Measurements from ENCODE around the gene UNK. TPM values are rescaled to one million over a fixed set of nuclear protein-coding genes. Genes with fewer than 3 reads are reported as not detected.

Gene UNK
- total and polyA plus RNA-seq, 8 donors = 3.5 to 102 (median 19.5) TPM

DNA sequence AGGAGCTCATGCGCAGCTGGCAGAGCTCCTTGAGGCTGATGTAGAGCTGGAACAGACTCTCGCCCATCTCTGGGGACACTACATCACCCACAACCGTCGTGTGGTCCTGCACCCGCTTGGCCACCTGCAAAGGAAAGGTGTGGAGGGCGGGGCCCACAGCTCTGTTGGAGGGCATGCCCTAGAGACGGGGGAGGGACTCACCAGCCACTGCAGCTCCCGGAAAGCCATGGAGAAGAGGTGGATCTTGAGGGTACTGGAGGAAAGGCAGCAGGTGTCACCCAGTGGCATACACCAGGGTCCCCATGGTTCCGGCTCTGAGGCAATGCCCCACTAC lies 51.0 kb downstream of the UNK start:
- no peak for DNase-seq
- TF ChIP-seq, protein P1, sequence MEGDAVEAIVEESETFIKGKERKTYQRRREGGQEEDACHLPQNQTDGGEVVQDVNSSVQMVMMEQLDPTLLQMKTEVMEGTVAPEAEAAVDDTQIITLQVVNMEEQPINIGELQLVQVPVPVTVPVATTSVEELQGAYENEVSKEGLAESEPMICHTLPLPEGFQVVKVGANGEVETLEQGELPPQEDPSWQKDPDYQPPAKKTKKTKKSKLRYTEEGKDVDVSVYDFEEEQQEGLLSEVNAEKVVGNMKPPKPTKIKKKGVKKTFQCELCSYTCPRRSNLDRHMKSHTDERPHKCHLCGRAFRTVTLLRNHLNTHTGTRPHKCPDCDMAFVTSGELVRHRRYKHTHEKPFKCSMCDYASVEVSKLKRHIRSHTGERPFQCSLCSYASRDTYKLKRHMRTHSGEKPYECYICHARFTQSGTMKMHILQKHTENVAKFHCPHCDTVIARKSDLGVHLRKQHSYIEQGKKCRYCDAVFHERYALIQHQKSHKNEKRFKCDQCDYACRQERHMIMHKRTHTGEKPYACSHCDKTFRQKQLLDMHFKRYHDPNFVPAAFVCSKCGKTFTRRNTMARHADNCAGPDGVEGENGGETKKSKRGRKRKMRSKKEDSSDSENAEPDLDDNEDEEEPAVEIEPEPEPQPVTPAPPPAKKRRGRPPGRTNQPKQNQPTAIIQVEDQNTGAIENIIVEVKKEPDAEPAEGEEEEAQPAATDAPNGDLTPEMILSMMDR (IDR thresholded peaks at IDR 0.05) = no peak
- no peak for TF ChIP-seq EP300 (IDR thresholded peaks at IDR 0.05)
- TF ChIP-seq POLR2A (IDR thresholded peaks at IDR 0.05) = no peak
- TF ChIP-seq POLR2AphosphoS5 (IDR thresholded peaks at IDR 0.05) = no peak
- intact Hi-C loops (cut with DNase I; ENCODE audit: low total_unique reads) = no loop called here
- Histone ChIP-seq H3K36me3 (peaks cover 20 to 87% (median 59%) of the 10 kb centered on the region in 4 donors), H3K9me3 (no peaks in the 10 kb centered on the region), H3K27me3 (no peaks in the 10 kb centered on the region), H3K4me3 (no peak overlapping the region), H3K4me1 (peaks cover 0 to 40% (median 11%) of the 10 kb centered on the region in 4 donors), H3K27ac (no peak overlapping the region)
- 72 to 85% (median 82%) methylated on average over 3 to 9 of the region's 9 CpGs for WGBS, 5 donors

DNA sequence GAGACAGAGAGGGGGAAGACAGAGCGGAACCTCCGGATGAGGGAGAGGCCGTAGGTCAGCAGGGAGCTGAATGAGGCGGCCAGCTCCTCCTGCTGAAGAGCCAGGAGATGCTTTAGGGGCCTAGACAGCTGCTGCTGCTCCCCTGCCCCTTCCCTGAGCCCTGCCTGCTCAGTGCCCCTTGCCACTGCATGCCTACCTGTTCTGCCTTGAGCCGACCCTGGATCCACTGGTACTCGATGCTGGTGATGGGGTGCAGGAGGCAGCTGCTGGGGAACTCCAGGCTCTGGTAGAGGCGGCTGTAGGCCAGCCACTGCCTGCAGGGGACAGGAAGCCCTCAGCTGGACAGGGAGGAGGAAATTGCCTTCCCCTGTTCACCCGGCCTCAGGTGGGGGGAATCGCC lies 52.0 kb downstream of the UNK start:
- DNase-seq = no peak
- peaks cover 19 to 79% (median 52%) of the 10 kb centered on the region in 4 donors for H3K36me3 ChIP-seq
- intact Hi-C loops (cut with DNase I; ENCODE audit: low total_unique reads) = no loop called here
- 90 to 95% (median 94%) methylated on average over 6 to 9 of the region's 9 CpGs for WGBS, 5 donors
- no peak overlapping the region for H3K27ac ChIP-seq
- H3K4me3 ChIP-seq = no peak overlapping the region
- no peaks in the 10 kb centered on the region for H3K9me3 ChIP-seq
- peaks cover 0 to 34% (median 11%) of the 10 kb centered on the region in 4 donors for H3K4me1 ChIP-seq
- H3K27me3 ChIP-seq = no peaks in the 10 kb centered on the region
- no peak for TF ChIP-seq EP300 (IDR thresholded peaks at IDR 0.05)
- TF ChIP-seq, protein P1 (IDR thresholded peaks at IDR 0.05) = no peak
- no peak for TF ChIP-seq POLR2A (IDR thresholded peaks at IDR 0.05)
- no peak for TF ChIP-seq POLR2AphosphoS5 (IDR thresholded peaks at IDR 0.05)

DNA sequence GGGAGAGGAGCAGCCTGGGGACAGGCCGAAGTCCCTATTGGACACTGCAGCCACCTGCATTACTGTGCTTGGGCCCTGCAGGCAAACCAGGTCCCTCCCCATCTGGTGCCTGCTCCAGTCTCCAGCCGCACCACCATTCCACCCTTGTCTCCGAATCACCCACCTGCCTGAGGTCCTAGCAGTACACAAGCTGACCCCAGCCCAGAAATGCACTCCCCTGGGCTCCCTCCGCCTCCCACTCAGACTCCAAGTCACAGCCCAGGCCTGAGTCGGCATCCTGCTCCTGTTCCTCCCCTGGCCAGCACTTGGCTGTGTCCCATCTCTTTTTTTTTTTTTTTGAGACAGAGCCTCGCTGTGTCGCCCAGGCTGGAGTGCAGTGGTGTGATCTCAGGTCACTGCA lies 53.3 kb downstream of the UNK start:
- Histone ChIP-seq H3K9me3 (no peaks in the 10 kb centered on the region), H3K36me3 (peaks cover 19 to 78% (median 52%) of the 10 kb centered on the region in 4 donors), H3K27ac (no peak overlapping the region), H3K4me1 (peaks cover 0 to 35% (median 9%) of the 10 kb centered on the region in 4 donors), H3K27me3 (no peaks in the 10 kb centered on the region), H3K4me3 (no peak overlapping the region)
- intact Hi-C loops (cut with DNase I; ENCODE audit: low total_unique reads) = no loop called here
- TF ChIP-seq EP300 (IDR thresholded peaks at IDR 0.05) = no peak
- no peak for TF ChIP-seq POLR2AphosphoS5 (IDR thresholded peaks at IDR 0.05)
- TF ChIP-seq POLR2A (IDR thresholded peaks at IDR 0.05) = no peak
- 55 to 72% (median 63%) methylated on average over 6 to 7 of the region's 7 CpGs for WGBS, 5 donors
- DNase-seq = no peak

DNA sequence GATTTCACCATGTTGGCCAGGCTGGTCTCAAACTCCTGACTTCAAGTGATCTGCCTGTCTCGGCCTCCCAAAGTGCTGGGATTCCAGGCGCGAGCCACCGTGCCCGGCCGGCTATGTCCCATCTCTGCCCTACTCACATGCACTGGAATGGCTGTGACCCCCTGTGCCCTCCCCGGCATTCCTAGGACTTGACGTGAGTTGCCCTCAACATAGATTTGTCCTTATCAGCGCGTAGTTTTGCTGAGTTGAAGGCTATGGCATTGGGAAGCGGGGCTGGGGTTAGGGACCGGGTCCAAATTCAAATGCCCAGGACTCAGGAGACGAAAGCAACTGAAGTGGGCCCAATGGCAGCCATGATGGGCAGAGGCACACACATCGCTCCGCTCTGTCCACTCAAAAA lies 53.8 kb downstream of the UNK start:
- Histone ChIP-seq H3K9me3 (no peaks in the 10 kb centered on the region), H3K27me3 (no peaks in the 10 kb centered on the region), H3K36me3 (peaks cover 19 to 75% (median 52%) of the 10 kb centered on the region in 4 donors), H3K27ac (no peak overlapping the region), H3K4me1 (peaks cover 0 to 35% (median 9%) of the 10 kb centered on the region in 4 donors), H3K4me3 (no peak overlapping the region)
- DNase-seq = no peak
- intact Hi-C loops (cut with DNase I; ENCODE audit: low total_unique reads) = no loop called here
- 88 to 95% (median 90%) methylated on average over 15 of the region's 15 CpGs for WGBS, 5 donors
- no peak for TF ChIP-seq POLR2AphosphoS5 (IDR thresholded peaks at IDR 0.05)
- TF ChIP-seq EP300 (IDR thresholded peaks at IDR 0.05) = no peak
- TF ChIP-seq, protein P1 (IDR thresholded peaks at IDR 0.05) = no peak
- no peak for TF ChIP-seq POLR2A (IDR thresholded peaks at IDR 0.05)

DNA sequence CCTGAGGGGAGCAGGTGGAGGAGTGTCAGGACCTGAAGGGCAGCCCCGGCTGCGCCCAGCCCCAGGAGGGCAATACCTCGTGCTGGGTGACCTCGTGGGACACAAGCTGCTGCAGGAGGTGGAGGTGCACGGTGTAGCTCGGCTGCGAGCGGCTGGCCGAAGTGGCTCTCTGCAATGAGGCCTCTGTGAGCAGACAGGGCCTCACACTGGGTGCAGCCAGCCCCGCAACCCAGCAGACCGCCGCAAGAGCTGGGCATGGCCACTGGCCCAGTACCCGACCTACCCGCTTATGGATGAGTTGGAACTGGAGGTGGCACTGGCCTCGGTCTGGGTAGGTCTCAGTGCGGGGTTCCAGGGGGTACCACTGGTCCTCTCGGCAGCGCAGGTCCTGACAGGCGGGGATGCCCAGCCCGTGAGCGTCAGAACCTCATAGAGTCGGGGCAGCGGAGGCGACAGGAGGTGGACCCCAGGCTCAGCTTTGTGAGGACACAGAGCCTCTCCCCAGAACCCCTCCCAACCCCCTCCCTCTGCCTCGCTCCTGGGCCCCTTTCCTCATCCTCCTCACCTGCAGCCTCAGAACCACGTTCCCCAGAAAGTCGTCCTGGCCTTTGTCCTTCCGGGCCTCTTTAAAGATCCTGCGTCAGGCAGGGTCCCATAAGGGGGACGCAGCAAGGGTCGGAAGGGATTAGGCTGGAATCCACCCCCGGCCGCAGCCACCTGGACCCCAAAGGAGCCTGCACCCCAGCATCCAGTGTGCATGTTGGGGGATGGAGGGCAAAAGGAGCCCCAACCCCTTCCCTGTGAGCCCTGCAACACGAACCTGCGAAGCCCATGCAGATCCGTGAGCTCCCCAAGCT lies 55.6 kb downstream of the UNK start:
- no peak for TF ChIP-seq POLR2AphosphoS5 (IDR thresholded peaks at IDR 0.05)
- TF ChIP-seq EP300 (IDR thresholded peaks at IDR 0.05) = no peak
- TF ChIP-seq, protein P1 (IDR thresholded peaks at IDR 0.05) = no peak
- no peak for TF ChIP-seq POLR2A (IDR thresholded peaks at IDR 0.05)
- Histone ChIP-seq H3K4me3 (no peak overlapping the region), H3K27ac (no peak overlapping the region), H3K27me3 (no peaks in the 10 kb centered on the region), H3K36me3 (peaks cover 11 to 58% (median 35%) of the 10 kb centered on the region in 4 donors), H3K4me1 (peaks cover 9 to 43% (median 22%) of the 10 kb centered on the region in 4 donors), H3K9me3 (no peaks in the 10 kb centered on the region)
- 89 to 93% (median 90%) methylated on average over 25 to 36 of the region's 36 CpGs for WGBS, 5 donors
- DNase-seq = no peak
- intact Hi-C loops (cut with DNase I; ENCODE audit: low total_unique reads) = no loop called here
